GM23338 (cell line): ENCODE results near the gene AAGAB. TPM values are rescaled to one million over a fixed set of nuclear protein-coding genes. Genes with fewer than 3 reads are reported as not detected.

Experiments
- ATAC-seq: fragments of 200-7000 bp; cut with Tn5 transposase; 3 replicates; pipeline ENCODE4 v1.9.1; 2020
- DNase-seq: peaks from one replicate; pipeline ENCODE4 v3.0.0-alpha.2; 2015; ENCODE audit warnings: low spot score
- H2AFZ ChIP-seq: fragments of 200-600 bp; sonication (generic); 2 replicates; pipeline ENCODE4 v1.8.0; 2016; ENCODE audit warnings: antibody characterized with exemption, mild to moderate bottlenecking, moderate library complexity
- H3F3A ChIP-seq: fragments of 200-600 bp; sonication (generic); replicated peaks from 2 replicates; pipeline ENCODE4 v1.8.0; 2017; ENCODE audit warnings: antibody characterized with exemption, mixed run types, low read depth
- H3K27ac ChIP-seq: fragments of 200-600 bp; sonication (generic); 2 replicates; pipeline ENCODE4 v1.6.1; 2016; ENCODE audit warnings: low read depth
- H3K27me3 ChIP-seq: fragments of 200-600 bp; sonication (generic); 2 replicates; pipeline ENCODE4 v1.8.0; 2016; ENCODE audit warnings: mild to moderate bottlenecking, mixed run types, moderate library complexity; ENCODE audit not compliant: insufficient read depth
- H3K36me3 ChIP-seq: fragments of 200-600 bp; sonication (generic); 2 replicates; pipeline ENCODE4 v1.8.0; 2016; ENCODE audit warnings: mild to moderate bottlenecking; ENCODE audit not compliant: insufficient read depth
- H3K4me1 ChIP-seq: fragments of 200-600 bp; sonication (generic); 2 replicates; pipeline ENCODE4 v1.8.0; 2016; ENCODE audit warnings: mild to moderate bottlenecking, moderate library complexity; ENCODE audit not compliant: insufficient read depth
- H3K4me2 ChIP-seq: fragments of 200-600 bp; sonication (generic); 2 replicates; pipeline ENCODE4 v1.7.1; 2017; ENCODE audit warnings: mixed run types
- H3K4me3 ChIP-seq: fragments of 200-600 bp; sonication (generic); 2 replicates; pipeline ENCODE4 v1.6.1; 2016; ENCODE audit warnings: mixed run types
- H3K79me2 ChIP-seq: fragments of 200-600 bp; sonication (generic); replicated peaks from 2 replicates; pipeline ENCODE4 v1.8.0; 2017; ENCODE audit warnings: mild to moderate bottlenecking; ENCODE audit not compliant: insufficient read depth
- H3K9me2 ChIP-seq: fragments of 200-600 bp; sonication (generic); 2 replicates; pipeline ENCODE4 v1.8.0; 2017; ENCODE audit not compliant: insufficient read depth
- H4K20me1 ChIP-seq: fragments of 200-600 bp; sonication (generic); replicated peaks from 2 replicates; pipeline ENCODE4 v1.8.0; 2017; ENCODE audit warnings: mild to moderate bottlenecking; ENCODE audit not compliant: insufficient read depth
- H3K27ac Mint-ChIP-seq: 2 replicates; pipeline ENCODE4 v1.8.0; 2020; ENCODE audit warnings: inconsistent platforms, mild to moderate bottlenecking, moderate library complexity, mixed read lengths
- H3K27me3 Mint-ChIP-seq: 3 replicates; pipeline ENCODE4 v1.8.0; 2022; ENCODE audit warnings: low read depth, mild to moderate bottlenecking, moderate library complexity, mixed read lengths, inconsistent platforms; ENCODE audit not compliant: insufficient read depth, poor library complexity
- H3K36me3 Mint-ChIP-seq: 3 replicates; pipeline ENCODE4 v1.8.0; 2021; ENCODE audit warnings: low read depth, mild to moderate bottlenecking, inconsistent platforms, moderate library complexity, mixed read lengths
- H3K4me1 Mint-ChIP-seq: 3 replicates; pipeline ENCODE4 v1.8.0; 2020; ENCODE audit warnings: mild to moderate bottlenecking, inconsistent platforms, mixed read lengths
- H3K4me3 Mint-ChIP-seq: 3 replicates; pipeline ENCODE4 v1.8.0; 2021; ENCODE audit warnings: moderate library complexity, mild to moderate bottlenecking, inconsistent platforms, mixed read lengths
- H3K9me3 Mint-ChIP-seq: 3 replicates; pipeline ENCODE4 v1.8.0; 2020; ENCODE audit warnings: moderate library complexity, mild to moderate bottlenecking, inconsistent platforms, mixed read lengths
- CREB1 ChIP-seq: fragments of 250-450 bp; sonication (Bioruptor Pico); IDR thresholded peaks from 2 replicates; pipeline ENCODE4 v1.5.0; 2020; ENCODE audit warnings: low read depth, mild to moderate bottlenecking, moderate library complexity
- EZH2 ChIP-seq: fragments of 200-600 bp; sonication (generic); IDR thresholded peaks from one replicate; pipeline ENCODE4 v1.8.0; 2017; ENCODE audit warnings: antibody characterized with exemption, mild to moderate bottlenecking, low read depth; ENCODE audit not compliant: unreplicated experiment
- EZH2phosphoT487 ChIP-seq: fragments of 200-600 bp; sonication (generic); IDR thresholded peaks from one replicate; pipeline ENCODE4 v1.8.1; 2018; ENCODE audit warnings: antibody characterized with exemption; ENCODE audit not compliant: unreplicated experiment
- JUNB ChIP-seq: IDR thresholded peaks from one replicate; pipeline ENCODE4 v1.6.1; 2016; ENCODE audit warnings: antibody characterized with exemption; ENCODE audit not compliant: unreplicated experiment
- NANOG ChIP-seq: IDR thresholded peaks from 2 replicates; pipeline ENCODE4 v1.6.1; 2016; ENCODE audit warnings: antibody characterized with exemption, borderline replicate concordance
- POLR2AphosphoS5 ChIP-seq: IDR thresholded peaks from 2 replicates; pipeline ENCODE4 v1.6.1; 2016; ENCODE audit warnings: antibody characterized with exemption, low read depth
- REST ChIP-seq: IDR thresholded peaks from one replicate; pipeline ENCODE4 v1.6.1; 2018; ENCODE audit warnings: antibody characterized with exemption; ENCODE audit not compliant: unreplicated experiment
- STAT1 ChIP-seq: IDR thresholded peaks from one replicate; pipeline ENCODE4 v1.6.1; 2016; ENCODE audit warnings: antibody characterized with exemption; ENCODE audit not compliant: unreplicated experiment
- ZNF114 ChIP-seq: fragments of 250-450 bp; sonication (Bioruptor Pico); IDR thresholded peaks from 2 replicates; pipeline ENCODE4 v1.5.0; 2020; ENCODE audit warnings: mild to moderate bottlenecking, moderate library complexity
- ZNF331 ChIP-seq: fragments of 250-450 bp; sonication (Bioruptor Pico); IDR thresholded peaks from 2 replicates; pipeline ENCODE4 v1.5.0; 2020; ENCODE audit warnings: low read depth, mild to moderate bottlenecking, moderate library complexity
- ZNF462 ChIP-seq: fragments of 250-450 bp; sonication (Bioruptor Pico); IDR thresholded peaks from 2 replicates; pipeline ENCODE4 v1.5.0; 2020; ENCODE audit warnings: mild to moderate bottlenecking, moderate library complexity
- polyA plus RNA-seq: library from polyadenylated mRNA; unstranded; fragments of >200 nt; fragmentation: Nextera tagmentation; extraction: Ambion mirVana; gene quantifications from 2 replicates; pipeline ENCODE4 v1.2.1, GENCODE V29; 2016
- total RNA-seq: library from RNA; depleted of rRNA; stranded (reverse); fragments of >200 nt; shearing (Covaris generic); gene quantifications from 2 replicates; pipeline ENCODE4 v1.2.3, GENCODE V29; 2014
- TF ChIP-seq, protein P1 (sequence below), 2 experiments: fragments of 200-600 bp in 1 of 2; sonication (generic) in 1 of 2; conservative IDR thresholded peaks; 2 replicates each; pipeline versions ENCODE4 v1.5.1 to v1.6.1; 2016 to 2017; ENCODE audit warnings: antibody characterized with exemption in 2 of 2, low read depth in 2 of 2, mild to moderate bottlenecking in 2 of 2, moderate library complexity in 1 of 2
- TF ChIP-seq, protein P2 (sequence below): IDR thresholded peaks from 2 replicates; pipeline ENCODE4 v1.6.1; 2016; ENCODE audit warnings: antibody characterized with exemption

Gene AAGAB
- total and polyA plus RNA-seq, 2 experiments from 2014 or later = 20.8 to 42.8 TPM

DNA sequence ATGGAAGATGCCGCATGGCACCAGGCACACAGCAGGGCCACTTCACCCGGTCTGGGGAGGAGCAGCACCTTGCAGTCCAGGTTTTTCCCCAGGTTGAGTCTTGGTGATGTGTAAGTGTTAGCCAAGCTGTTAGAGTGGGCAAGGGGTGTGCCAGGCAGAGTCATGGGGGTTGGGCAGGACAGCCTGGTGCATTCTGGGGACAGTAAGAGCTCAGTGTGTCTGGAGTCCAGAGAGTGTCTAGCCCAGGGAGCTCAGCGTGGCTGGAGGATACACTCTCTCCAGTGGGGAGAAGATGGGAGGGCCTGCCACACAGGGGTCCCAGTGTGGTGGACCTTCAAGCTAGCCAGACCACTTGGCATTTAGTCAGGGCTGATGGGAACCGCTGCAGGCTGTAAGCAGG, 87.4 kb downstream of the AAGAB start:
- peaks cover 14% of the 10 kb centered on the region for H3K27me3 Mint-ChIP-seq
- Histone ChIP-seq H3K9me2 (no peaks in the 10 kb centered on the region), H3K36me3 (no peaks in the 10 kb centered on the region; the same call in 1 of the 2 replicates), H4K20me1 (no peaks in the 10 kb centered on the region), H3K79me2 (no peaks in the 10 kb centered on the region), H3F3A (peaks cover 15% of the 10 kb centered on the region; the same call in 1 of the 2 replicates), H3K27ac (no peak overlapping the region), H3K4me1 (peaks cover 28% of the 10 kb centered on the region), H2AFZ (no peak overlapping the region), H3K4me2 (peak overlapping the region; percentile 18; the same call in 1 of the 2 replicates), H3K4me3 (no peak overlapping the region), H3K27me3 (no peaks in the 10 kb centered on the region)
- H3K36me3 Mint-ChIP-seq = peaks cover 21% of the 10 kb centered on the region
- H3K27ac Mint-ChIP-seq = no peak overlapping the region
- DNase-seq (no peak), ATAC-seq (no peak)
- H3K4me1 Mint-ChIP-seq = peaks cover 54% of the 10 kb centered on the region
- no peaks in the 10 kb centered on the region; the same call in 2 of the 3 replicates for H3K9me3 Mint-ChIP-seq
- H3K4me3 Mint-ChIP-seq = peak overlapping the region; percentile 33; the same call in 1 of the 3 replicates
- TF ChIP-seq EZH2 = no peak
- no peak for TF ChIP-seq REST
- TF ChIP-seq ZNF462 = no peak
- TF ChIP-seq ZNF114 (CRISPR knock-in tag) = no peak
- TF ChIP-seq, protein P1, sequence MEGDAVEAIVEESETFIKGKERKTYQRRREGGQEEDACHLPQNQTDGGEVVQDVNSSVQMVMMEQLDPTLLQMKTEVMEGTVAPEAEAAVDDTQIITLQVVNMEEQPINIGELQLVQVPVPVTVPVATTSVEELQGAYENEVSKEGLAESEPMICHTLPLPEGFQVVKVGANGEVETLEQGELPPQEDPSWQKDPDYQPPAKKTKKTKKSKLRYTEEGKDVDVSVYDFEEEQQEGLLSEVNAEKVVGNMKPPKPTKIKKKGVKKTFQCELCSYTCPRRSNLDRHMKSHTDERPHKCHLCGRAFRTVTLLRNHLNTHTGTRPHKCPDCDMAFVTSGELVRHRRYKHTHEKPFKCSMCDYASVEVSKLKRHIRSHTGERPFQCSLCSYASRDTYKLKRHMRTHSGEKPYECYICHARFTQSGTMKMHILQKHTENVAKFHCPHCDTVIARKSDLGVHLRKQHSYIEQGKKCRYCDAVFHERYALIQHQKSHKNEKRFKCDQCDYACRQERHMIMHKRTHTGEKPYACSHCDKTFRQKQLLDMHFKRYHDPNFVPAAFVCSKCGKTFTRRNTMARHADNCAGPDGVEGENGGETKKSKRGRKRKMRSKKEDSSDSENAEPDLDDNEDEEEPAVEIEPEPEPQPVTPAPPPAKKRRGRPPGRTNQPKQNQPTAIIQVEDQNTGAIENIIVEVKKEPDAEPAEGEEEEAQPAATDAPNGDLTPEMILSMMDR (conservative IDR thresholded peaks at IDR 0.05; ENCODE audit: low read depth in 2 of 2) = no peak
- no peak for TF ChIP-seq JUNB
- no peak for TF ChIP-seq NANOG
- TF ChIP-seq POLR2AphosphoS5 = no peak
- TF ChIP-seq CREB1 = no peak
- TF ChIP-seq, protein P2, sequence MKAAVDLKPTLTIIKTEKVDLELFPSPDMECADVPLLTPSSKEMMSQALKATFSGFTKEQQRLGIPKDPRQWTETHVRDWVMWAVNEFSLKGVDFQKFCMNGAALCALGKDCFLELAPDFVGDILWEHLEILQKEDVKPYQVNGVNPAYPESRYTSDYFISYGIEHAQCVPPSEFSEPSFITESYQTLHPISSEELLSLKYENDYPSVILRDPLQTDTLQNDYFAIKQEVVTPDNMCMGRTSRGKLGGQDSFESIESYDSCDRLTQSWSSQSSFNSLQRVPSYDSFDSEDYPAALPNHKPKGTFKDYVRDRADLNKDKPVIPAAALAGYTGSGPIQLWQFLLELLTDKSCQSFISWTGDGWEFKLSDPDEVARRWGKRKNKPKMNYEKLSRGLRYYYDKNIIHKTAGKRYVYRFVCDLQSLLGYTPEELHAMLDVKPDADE = no peak
- TF ChIP-seq STAT1 = no peak
- TF ChIP-seq ZNF331 = no peak
- no peak for TF ChIP-seq EZH2phosphoT487
